ENCODE results near the gene CPOX.

DNA sequence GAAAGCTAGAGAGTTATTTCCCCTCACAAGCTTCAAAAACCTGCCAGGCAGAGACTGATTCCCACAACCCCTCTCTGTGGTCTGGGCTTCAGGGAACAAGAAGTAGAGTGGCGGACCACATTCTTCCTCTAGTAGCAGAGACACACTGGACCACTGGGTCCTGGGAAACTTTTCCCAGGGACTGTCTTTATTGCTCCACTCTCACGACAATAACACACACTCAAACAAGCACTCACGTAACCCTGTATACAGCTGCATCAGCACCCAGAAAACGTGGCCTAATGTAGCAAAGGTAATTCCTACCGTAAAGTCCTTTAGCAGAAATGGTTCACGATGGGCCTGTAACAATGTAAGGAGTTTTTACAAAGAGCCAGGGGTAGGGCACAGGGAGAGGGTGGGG, 27.6 kb downstream of the CPOX start:
- TF ChIP-seq, protein P1, sequence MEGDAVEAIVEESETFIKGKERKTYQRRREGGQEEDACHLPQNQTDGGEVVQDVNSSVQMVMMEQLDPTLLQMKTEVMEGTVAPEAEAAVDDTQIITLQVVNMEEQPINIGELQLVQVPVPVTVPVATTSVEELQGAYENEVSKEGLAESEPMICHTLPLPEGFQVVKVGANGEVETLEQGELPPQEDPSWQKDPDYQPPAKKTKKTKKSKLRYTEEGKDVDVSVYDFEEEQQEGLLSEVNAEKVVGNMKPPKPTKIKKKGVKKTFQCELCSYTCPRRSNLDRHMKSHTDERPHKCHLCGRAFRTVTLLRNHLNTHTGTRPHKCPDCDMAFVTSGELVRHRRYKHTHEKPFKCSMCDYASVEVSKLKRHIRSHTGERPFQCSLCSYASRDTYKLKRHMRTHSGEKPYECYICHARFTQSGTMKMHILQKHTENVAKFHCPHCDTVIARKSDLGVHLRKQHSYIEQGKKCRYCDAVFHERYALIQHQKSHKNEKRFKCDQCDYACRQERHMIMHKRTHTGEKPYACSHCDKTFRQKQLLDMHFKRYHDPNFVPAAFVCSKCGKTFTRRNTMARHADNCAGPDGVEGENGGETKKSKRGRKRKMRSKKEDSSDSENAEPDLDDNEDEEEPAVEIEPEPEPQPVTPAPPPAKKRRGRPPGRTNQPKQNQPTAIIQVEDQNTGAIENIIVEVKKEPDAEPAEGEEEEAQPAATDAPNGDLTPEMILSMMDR (tag by site-specific recombination; IDR thresholded peaks at IDR 0.05), result no peak
- TF ChIP-seq GLIS1 (tag by site-specific recombination; IDR thresholded peaks at IDR 0.05) (no peak), PBX3 (CRISPR knock-in tag; IDR thresholded peaks at IDR 0.05) (no peak), OSR2 (tag by site-specific recombination; IDR thresholded peaks at IDR 0.05) (no peak), ZNF274 (IDR thresholded peaks at IDR 0.05; ENCODE audit: low read length) (no peak), ZNF274 (tag by site-specific recombination; IDR thresholded peaks at IDR 0.05; ENCODE audit: borderline replicate concordance) (no peak), ZNF184 (tag by site-specific recombination; IDR thresholded peaks at IDR 0.05) (no peak), HOXA7 (CRISPR knock-in tag; IDR thresholded peaks at IDR 0.05; ENCODE audit: borderline replicate concordance) (no peak)
- TF ChIP-seq, protein P2, sequence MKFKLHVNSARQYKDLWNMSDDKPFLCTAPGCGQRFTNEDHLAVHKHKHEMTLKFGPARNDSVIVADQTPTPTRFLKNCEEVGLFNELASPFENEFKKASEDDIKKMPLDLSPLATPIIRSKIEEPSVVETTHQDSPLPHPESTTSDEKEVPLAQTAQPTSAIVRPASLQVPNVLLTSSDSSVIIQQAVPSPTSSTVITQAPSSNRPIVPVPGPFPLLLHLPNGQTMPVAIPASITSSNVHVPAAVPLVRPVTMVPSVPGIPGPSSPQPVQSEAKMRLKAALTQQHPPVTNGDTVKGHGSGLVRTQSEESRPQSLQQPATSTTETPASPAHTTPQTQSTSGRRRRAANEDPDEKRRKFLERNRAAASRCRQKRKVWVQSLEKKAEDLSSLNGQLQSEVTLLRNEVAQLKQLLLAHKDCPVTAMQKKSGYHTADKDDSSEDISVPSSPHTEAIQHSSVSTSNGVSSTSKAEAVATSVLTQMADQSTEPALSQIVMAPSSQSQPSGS (tag by site-specific recombination; IDR thresholded peaks at IDR 0.05; ENCODE audit: low read depth), result no peak

All from HEK293 (cell line).